Renal pelvis (tissue), 4 donors: Measurements from ENCODE around the gene PIK3C3. TPM values are rescaled to one million over a fixed set of nuclear protein-coding genes. Genes with fewer than 3 reads are reported as not detected.
A peak's percentile ranks its signal among the peaks of the same experiment; 100 is the strongest.

Source experiments
- DNase-seq: peaks from one replicate; pipeline ENCODE4 v3.0.0-alpha.2; 2013
- polyA plus RNA-seq, 3 donors: library from polyadenylated mRNA; unstranded; fragments of 120-200 nt; gene quantifications; one replicate each; pipeline ENCODE4 v1.2.1, GENCODE V29; 2013; ENCODE audit not compliant: insufficient read length in 3 of 3

The PIK3C3 gene
- polyA plus RNA-seq, 3 donors: 66.5 to 81.5 (median 72.1) TPM

DNA sequence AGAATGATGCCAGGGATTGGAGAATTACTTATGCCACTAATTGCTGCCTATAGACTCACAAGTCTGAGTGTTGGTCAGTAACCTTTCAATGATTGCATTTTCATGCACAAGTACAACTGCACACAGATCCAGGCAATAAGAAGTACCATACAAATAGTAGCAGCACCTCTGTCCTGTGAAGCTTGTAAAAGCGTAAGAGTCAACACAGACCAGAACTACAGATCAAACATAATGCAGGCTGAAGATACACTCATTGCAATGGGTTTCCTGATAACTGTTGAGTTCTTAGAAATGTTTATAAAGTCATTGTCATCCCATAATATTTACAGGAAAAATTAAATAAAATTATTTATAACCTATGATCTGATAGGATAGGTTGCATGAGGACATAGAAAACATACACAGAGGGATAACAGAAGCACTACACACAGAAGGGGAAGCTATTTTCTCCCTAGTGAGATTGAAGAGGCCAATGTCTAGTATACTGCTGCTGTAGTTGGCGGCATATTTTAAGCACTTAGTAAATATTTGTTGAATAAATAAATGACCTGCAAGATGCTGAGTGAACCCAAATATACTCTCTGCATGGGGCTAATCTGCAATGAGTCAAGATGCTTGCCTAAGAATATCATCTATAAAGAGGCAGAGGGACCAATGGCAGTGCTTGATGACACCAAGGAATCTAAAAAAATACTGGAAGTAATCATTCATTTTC, 5.7 kb upstream of the PIK3C3 start:
- DNase-seq: no peak

- DNase-seq: no peak
Observed at GRCh38 chr18:41955688-41956087, 654 bp downstream of the PIK3C3 start.

GRCh38 chr18:41959045-41959444, 4.0 kb downstream of the PIK3C3 start:
- no peak for DNase-seq

DNA sequence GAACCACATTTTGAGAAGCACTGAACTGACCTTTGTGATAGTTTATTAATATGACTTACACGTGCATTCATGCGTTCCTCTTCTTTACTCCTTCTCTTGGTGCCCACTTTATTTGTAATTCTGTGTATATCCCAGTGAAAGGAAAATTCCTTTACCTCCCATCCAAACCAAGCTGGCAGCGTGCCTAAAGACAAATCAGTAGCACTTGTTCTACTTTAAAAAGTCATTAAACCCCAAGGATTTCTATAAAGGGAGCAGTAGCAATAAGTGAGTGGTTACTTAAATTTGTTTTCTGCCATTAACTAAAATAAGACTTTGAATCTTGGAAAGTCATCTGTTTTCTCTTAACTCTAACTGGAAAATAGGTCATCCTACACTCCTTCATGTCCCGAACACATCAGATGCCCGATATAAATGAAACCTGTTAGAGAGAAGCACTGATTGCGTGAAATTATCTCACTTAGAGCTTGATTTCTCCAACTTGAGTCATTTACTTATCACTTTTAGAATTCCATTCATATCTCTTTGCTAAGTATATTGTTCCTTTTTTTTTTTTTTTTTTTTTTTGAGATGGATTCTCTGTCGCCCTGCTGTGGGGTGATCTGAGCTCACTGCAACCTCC, 10.7 kb downstream of the PIK3C3 start:
- DNase-seq: no peak

GRCh38 chr18:41966943-41967342, 11.9 kb downstream of the PIK3C3 start:
- no peak for DNase-seq

GRCh38 chr18:41967680-41968079, 12.6 kb downstream of the PIK3C3 start:
- no peak for DNase-seq

DNA sequence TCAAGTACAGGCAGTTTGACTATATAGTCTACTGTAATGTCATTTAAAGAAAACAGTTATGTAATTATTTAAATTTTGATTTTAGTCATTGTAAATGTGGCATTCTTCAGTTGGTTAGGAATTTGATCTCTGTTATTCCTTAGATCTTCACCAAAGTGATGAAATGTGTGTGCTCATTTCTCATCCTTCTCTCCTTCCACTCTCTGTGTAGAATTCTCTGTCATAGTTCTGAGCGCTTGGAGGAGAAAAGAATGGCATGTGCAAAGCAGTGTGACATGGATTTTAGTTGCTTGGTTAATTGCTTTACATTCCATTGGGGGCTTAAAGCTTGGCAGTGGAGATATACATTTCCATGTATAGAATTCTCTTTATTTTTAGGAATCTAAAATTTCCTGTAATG, 14.8 kb downstream of the PIK3C3 start:
- no peak for DNase-seq

GRCh38 chr18:41972067-41972925, 17.3 kb downstream of the PIK3C3 start:
- DNase-seq: peak; percentile 83

DNA sequence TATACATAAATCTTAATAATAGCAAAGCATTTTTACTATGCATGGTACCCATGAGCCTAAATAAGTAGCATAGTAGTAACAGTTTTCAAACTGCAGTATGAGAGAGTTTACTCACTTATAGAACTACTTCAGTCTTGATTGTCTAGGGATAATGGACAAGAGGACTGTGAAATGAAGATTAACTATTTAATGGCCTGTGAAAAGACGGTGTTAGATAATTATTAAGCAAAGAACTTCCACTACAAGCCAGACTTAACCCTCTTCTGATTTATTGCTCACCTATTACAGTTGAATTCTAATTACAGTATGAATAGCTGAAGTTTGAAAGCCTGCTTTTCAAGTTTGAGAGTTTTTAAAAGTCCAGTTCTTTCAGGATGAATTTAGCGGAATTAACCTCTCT, 18.9 kb downstream of the PIK3C3 start:
- DNase-seq: no peak

- DNase-seq: no peak
Observed at GRCh38 chr18:41974796-41975201, 19.8 kb downstream of the PIK3C3 start.

DNA sequence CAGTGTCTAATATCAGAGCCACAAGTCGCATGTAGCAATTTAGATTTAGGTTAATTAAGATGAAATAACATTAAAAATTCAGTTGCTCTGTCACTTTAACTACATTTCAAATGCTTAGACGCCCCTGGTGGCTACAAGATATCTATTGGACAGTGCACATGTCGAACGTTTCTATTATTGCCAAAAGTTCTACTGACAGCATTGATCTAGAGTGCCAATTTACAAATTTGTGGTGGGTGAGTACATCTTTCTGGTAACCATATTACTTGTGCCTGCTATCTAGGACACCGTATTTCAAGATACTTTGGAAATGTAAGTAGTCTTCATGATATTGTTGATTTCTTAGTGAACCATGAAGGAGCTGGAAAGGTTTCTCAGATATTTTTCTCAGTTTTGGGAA, 20.2 kb downstream of the PIK3C3 start:
- DNase-seq: no peak

GRCh38 chr18:41977233-41977632, 22.2 kb downstream of the PIK3C3 start:
- DNase-seq: no peak

DNA sequence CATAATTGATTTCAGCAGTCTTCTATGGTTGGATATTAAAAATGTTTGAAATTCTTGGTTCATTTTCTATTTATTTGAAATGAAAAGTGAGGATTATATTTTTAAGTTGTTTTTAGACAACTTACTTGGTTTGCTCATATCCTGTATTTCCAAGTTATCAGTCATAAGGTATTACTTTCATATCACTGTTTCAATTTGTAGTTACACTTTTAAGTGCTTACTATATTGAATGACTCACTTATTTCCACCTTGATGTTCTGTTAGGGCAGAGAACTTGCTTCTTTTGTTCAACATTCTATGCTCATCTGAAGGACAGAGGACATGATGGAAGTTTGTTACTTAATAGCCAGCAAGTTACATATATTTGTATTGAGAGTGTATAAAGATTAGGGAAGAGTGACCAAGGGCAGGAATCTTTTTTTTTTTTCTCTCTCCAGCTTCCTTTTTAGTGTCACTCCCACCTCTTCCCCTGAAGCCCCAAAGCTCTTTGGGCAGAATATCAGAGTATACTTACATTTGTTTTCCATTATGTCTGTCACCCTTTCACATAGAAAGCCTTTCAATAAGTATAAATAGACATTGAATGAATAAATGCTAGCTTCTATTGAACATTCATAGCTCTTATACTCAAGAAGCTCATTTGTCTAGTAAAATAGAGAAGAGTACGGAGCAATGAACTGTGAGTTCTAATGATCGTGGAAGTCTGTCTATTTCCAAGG, 28.1 kb downstream of the PIK3C3 start:
- no peak for DNase-seq

GRCh38 chr18:41985914-41986313, 30.9 kb downstream of the PIK3C3 start:
- DNase-seq: no peak

DNA sequence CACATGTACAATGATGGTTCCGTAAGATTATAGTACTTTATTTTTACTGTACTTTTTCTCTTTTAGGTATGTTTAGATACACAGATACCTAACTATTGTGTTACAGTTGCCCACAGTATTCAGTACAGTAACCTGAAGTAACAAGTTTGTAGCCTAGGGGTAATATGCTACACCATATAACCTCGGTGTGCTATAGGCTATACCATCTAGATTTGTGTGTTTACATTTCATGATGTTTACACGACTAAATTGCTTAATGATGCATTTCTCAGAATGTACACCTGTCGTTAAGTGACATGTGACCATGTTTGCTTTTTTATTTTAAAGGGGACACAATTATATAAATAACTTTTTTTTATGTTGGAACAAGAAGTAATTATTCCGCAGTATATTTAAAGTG, 34.5 kb downstream of the PIK3C3 start:
- DNase-seq: no peak

GRCh38 chr18:41992066-41992465, 37.0 kb downstream of the PIK3C3 start:
- no peak for DNase-seq

DNA sequence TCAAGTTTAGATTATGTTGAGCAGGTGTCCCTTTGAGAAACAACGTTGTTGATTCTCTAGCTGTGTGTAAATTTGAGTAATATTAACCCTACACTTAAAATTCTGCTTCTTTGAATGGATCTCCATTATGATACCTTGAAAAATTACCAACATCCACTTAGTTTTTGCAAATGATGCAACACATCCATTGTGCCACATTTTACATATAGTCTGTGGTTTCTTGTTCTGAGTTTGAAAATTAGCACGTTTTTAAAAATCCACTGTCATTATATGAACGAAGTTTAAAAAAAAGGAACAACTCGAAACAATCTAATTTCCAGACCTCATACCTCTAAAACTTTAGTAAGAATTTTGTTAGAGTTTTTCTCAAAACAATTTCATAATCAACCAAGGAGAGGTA, 37.7 kb downstream of the PIK3C3 start:
- no peak for DNase-seq

DNA sequence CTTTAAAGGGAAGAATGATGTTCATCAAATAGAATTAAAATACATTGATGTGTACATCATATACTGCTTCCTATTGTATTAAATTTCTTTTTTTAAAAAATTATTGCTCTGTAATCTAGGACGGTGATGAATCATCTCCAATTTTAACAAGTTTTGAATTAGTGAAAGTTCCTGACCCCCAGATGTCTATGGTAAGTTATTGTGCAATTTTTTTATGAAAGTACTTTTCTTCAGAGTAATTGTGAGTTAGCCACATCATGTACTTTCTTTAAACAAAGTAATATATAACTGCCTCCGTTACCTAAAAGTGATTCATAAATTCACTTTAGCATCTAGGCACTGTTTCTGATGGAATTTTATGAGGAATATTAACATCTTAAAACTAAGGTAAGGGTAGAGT, 38.1 kb downstream of the PIK3C3 start:
- DNase-seq: no peak

DNA sequence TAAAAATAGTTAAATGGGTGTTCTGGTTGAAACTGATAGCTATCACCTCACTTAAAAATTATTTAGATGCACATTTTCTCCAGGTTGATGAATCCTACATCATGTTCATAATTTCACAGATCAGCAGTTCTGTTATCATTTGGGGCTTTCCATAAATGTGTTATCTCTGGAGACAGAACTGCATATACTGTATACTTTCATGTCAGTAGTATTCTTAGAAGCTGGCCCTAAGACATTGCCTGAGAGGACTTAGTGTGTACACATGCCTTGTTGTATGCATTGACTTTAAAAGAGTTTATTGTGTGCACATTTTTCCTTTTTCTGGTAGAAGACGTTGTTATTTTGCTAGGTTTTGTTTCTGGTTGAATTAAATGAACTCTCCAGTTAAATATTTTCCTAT, 41.0 kb downstream of the PIK3C3 start:
- no peak for DNase-seq

- DNase-seq: no peak
Observed at GRCh38 chr18:41999751-42000150, 44.7 kb downstream of the PIK3C3 start.

GRCh38 chr18:42001801-42002200, 46.8 kb downstream of the PIK3C3 start:
- no peak for DNase-seq

DNA sequence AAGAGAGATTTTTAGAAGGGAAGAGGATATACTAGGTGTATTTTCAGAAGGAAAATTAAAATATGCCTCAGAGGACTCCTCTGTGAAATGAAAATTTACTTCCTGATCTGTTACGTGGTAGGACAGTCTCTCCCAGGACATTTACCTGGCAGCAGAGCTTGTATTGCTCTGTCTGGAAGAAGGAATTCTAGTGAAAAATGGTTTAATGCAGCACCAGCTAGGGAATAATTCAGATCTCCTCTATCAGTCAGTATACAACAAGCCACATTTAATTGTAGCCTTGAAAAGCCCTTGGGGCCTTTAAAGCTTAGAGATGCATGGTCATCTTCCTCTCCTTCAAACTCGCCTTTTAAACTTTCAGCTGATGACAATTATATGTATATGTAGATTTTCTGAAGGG, 49.6 kb downstream of the PIK3C3 start:
- no peak for DNase-seq
